Body of pancreas (tissue), 4 donors: ENCODE measurements around the gene ADPRHL1. TPM values are rescaled to one million over a fixed set of nuclear protein-coding genes. Genes with fewer than 3 reads are reported as not detected.
A peak's percentile ranks its signal among the peaks of the same experiment; 100 is the strongest.

ENCODE experiments used
- ATAC-seq: fragments of 150-250 bp; one replicate; pipeline ENCODE4 v1.9.1; 2016
- DNase-seq, 4 donors: peaks; one replicate each; pipeline ENCODE4 v3.0.0-alpha.2; 2019
- H3K27ac ChIP-seq, 4 donors: fragments of 200-600 bp; sonication (generic); 1 replicate in 3 of 4; 2 replicates in 1 of 4; pipeline versions ENCODE4 v1.5.1 to v1.6.1; 2016 to 2019; ENCODE audit warnings: mild to moderate bottlenecking in 1 of 4, mixed read lengths in 1 of 4, moderate library complexity in 1 of 4
- H3K27me3 ChIP-seq, 2 donors: fragments of 200-600 bp; sonication (generic); one replicate each; pipeline ENCODE4 v1.6.0; 2016; ENCODE audit warnings: mild to moderate bottlenecking in 1 of 2
- H3K36me3 ChIP-seq, 2 donors: fragments of 200-600 bp; sonication (generic); replicated peaks in 1 of 2; 2 replicates each; pipeline ENCODE4 v1.5.1; 2016; ENCODE audit warnings: low read depth in 2 of 2; ENCODE audit not compliant: insufficient read depth in 1 of 2
- H3K4me1 ChIP-seq: fragments of 200-600 bp; sonication (generic); one replicate; pipeline ENCODE4 v1.6.0; 2016
- H3K4me3 ChIP-seq, 2 donors: fragments of 200-600 bp; sonication (generic); 1 replicate in 1 of 2; 2 replicates in 1 of 2; pipeline ENCODE4 v1.5.1; 2016 to 2019
- H3K9me3 ChIP-seq, 3 donors: fragments of 200-600 bp; sonication (generic); 1 replicate in 2 of 3; 2 replicates in 1 of 3; pipeline ENCODE4 v1.5.1; 2016
- POLR2A ChIP-seq, 3 donors: fragments of 450-650 bp; IDR thresholded peaks; one replicate each; pipeline ENCODE4 v1.6.1; 2016; ENCODE audit warnings: antibody characterized with exemption in 3 of 3, mild to moderate bottlenecking in 2 of 3
- WGBS, 2 donors: methylation state at CpG; one replicate each; pipeline ENCODE4 v1.1.5; 2017; 5-methylcytosine and 5-hydroxymethylcytosine counted together
- intact Hi-C: fragments of 100-400 bp; cut with DNase I; formaldehyde crosslinking; loops from one replicate; pipeline ENCODE4 v1.15.1; 2023
- total RNA-seq, 2 donors: library from RNA; depleted of rRNA; stranded (reverse); fragments of >200 nt; gene quantifications; one replicate each; pipeline ENCODE4 v1.1.0, GENCODE V29; 2016
- TF ChIP-seq, protein P1 (sequence below), 7 experiments: fragments of 450-650 bp in 4 of 7; fragments of 200-600 bp in 3 of 7; sonication (generic) in 3 of 7; IDR thresholded peaks; one replicate each; pipeline ENCODE4 v1.5.1; 2016 to 2019; ENCODE audit warnings: antibody characterized with exemption in 7 of 7

The ADPRHL1 gene
- total RNA-seq, 2 donors from 2014 or later: 6.0 to 15.8 TPM

DNA sequence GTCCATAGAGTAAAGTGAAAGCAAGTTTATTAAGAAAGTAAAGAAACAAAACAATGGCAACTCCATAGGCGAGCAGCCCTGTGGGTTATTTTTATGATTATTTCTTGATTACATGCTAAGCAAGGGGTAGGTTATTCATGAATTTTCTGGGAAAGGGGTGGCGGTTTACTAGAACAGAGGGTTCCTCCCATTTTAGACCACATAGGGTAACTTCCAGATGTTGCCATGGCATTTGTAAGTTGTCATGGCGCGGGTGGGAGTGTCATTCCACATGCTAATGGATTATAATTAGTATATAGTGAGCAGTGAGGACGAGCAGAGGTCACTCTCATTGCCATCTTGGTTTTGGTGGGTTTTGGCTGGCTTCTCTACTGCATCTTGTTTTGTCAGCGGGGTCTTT lies 45.6 kb upstream of the ADPRHL1 start:
- Histone ChIP-seq H3K27ac (no peak overlapping the region), H3K27me3 (no peaks in the 10 kb centered on the region), H3K9me3 (no peaks in the 10 kb centered on the region), H3K4me3 (no peak overlapping the region), H3K4me1 (peaks cover 33% of the 10 kb centered on the region), H3K36me3 (peaks cover 13 to 32% of the 10 kb centered on the region in 2 donors)
- intact Hi-C loops: no loop called here
- DNase-seq (no peak), ATAC-seq (no peak)
- TF ChIP-seq, protein P1, sequence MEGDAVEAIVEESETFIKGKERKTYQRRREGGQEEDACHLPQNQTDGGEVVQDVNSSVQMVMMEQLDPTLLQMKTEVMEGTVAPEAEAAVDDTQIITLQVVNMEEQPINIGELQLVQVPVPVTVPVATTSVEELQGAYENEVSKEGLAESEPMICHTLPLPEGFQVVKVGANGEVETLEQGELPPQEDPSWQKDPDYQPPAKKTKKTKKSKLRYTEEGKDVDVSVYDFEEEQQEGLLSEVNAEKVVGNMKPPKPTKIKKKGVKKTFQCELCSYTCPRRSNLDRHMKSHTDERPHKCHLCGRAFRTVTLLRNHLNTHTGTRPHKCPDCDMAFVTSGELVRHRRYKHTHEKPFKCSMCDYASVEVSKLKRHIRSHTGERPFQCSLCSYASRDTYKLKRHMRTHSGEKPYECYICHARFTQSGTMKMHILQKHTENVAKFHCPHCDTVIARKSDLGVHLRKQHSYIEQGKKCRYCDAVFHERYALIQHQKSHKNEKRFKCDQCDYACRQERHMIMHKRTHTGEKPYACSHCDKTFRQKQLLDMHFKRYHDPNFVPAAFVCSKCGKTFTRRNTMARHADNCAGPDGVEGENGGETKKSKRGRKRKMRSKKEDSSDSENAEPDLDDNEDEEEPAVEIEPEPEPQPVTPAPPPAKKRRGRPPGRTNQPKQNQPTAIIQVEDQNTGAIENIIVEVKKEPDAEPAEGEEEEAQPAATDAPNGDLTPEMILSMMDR (IDR thresholded peaks at IDR 0.05): no peak
- no peak for TF ChIP-seq POLR2A (IDR thresholded peaks at IDR 0.05)
- 86 to 90% methylated on average over 6 of the region's 6 CpGs for WGBS, 2 donors

DNA sequence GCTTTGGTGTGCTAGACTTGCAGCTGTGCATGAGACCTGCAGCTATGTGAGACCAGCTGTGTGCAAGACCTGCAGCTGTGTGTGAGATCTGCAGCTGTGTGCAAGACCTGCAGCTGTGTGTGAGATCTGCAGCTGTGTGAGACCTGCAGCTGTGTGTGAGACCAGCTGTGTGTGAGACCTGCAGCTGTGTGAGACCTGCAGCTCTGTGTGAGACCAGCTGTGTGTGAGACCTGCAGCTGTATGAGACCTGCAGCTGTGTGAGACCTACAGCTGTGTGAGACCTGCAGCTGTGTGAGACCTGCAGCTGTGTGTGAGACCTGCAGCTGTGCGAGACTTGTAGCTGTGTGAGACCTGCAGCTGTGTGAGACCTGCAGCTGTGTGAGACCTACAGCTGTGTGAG lies 43.9 kb upstream of the ADPRHL1 start:
- H3K27me3 ChIP-seq: no peaks in the 10 kb centered on the region
- ATAC-seq: no peak
- peaks cover 8 to 31% of the 10 kb centered on the region in 2 donors for H3K36me3 ChIP-seq

DNA sequence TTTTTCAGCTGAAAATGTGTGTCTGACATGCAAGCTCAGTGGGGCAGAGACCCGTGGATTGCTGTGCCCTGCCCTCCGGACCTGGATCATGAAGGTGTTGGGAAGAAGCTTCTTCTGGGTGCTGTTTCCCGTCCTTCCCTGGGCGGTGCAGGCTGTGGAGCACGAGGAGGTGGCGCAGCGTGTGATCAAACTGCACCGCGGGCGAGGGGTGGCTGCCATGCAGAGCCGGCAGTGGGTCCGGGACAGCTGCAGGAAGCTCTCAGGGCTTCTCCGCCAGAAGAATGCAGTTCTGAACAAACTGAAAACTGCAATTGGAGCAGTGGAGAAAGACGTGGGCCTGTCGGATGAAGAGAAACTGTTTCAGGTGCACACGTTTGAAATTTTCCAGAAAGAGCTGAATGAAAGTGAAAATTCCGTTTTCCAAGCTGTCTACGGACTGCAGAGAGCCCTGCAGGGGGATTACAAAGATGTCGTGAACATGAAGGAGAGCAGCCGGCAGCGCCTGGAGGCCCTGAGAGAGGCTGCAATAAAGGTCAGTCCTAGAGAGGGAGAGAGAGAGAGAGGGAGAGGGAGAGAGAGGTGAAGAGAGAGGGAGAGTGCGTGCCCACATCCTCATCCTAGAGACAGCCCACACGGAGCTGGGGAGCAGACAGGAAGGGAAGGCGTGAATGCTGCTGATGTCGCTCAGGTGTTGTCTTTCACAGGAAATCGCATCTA lies 42.4 kb upstream of the ADPRHL1 start:
- Histone ChIP-seq H3K27ac (peak overlapping the region in 2 of 4 donors; percentile 35 to 66), H3K27me3 (no peaks in the 10 kb centered on the region), H3K9me3 (no peaks in the 10 kb centered on the region), H3K4me1 (peaks cover 58% of the 10 kb centered on the region), H3K4me3 (no peak overlapping the region), H3K36me3 (peaks cover 4 to 19% of the 10 kb centered on the region in 2 donors)
- intact Hi-C loops: no loop called here
- WGBS, 2 donors: 43 to 58% methylated on average over 20 to 26 of the region's 26 CpGs
- no peak for ATAC-seq
- DNase-seq: peak in 1 of 4 donors; percentile 55
- TF ChIP-seq, protein P1 (IDR thresholded peaks at IDR 0.05): no peak
- no peak for TF ChIP-seq POLR2A (IDR thresholded peaks at IDR 0.05)

More for the DNA sequence above, 43.9 kb upstream of the ADPRHL1 start:
- intact Hi-C loops: no loop called here
- DNase-seq: peak in 2 of 4 donors; percentile 35 to 43
- TF ChIP-seq, protein P1 (IDR thresholded peaks at IDR 0.05): no peak
- TF ChIP-seq POLR2A (IDR thresholded peaks at IDR 0.05): no peak
- H3K4me1 ChIP-seq: peaks cover 50% of the 10 kb centered on the region
- H3K27ac ChIP-seq: no peak overlapping the region
- 24 to 83% methylated on average over 1 of the region's 1 CpG for WGBS, 2 donors
- no peaks in the 10 kb centered on the region for H3K9me3 ChIP-seq
- H3K4me3 ChIP-seq: no peak overlapping the region

DNA sequence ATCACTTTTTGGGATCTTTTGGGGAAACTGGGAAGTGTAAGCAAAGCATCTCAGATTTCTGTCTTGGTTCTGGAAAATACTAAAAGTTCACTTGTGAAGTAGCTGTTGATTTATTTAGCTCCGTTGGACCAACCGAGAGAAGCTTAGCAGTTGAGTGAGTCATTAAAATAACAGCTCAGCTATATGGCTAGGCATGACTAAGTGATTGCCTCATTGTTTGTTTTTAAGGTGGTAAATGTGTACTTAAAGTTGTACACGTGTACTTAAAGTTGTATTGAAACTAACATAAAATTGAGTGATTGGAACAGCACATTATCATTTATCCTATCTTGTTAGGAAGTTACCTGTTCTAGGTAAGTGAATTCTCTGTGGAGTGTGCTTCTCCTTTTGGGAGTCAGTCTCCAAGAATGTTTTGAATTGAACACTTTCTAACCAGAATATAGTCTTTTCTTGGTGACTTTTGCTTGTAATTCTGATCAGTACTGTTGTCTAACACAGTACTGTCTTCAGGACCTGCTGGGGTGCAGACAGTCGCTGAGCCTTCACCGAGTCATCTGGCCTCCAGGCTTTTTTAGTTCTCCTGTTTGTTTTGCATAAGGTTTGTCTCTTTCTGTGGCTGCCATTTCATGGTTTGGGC lies 40.1 kb upstream of the ADPRHL1 start:
- Histone ChIP-seq H3K36me3 (peaks cover 0 to 6% of the 10 kb centered on the region in 2 donors), H3K4me1 (peaks cover 73% of the 10 kb centered on the region), H3K27me3 (no peaks in the 10 kb centered on the region), H3K4me3 (no peak overlapping the region), H3K27ac (peak overlapping the region; percentile 64 to 81 (median 78)), H3K9me3 (no peaks in the 10 kb centered on the region)
- WGBS, 2 donors: 22 to 27% methylated on average over 5 of the region's 5 CpGs
- intact Hi-C loops: no loop called here
- ATAC-seq (peak; percentile 50), DNase-seq (peak in 3 of 4 donors; percentile 29 to 59 (median 50))
- TF ChIP-seq, protein P1 (IDR thresholded peaks at IDR 0.05): no peak
- TF ChIP-seq POLR2A (IDR thresholded peaks at IDR 0.05): peak in 2 of 3 donors; percentile 17 to 39
